GM21390 (cell line): Measurements from ENCODE around the gene MBL2.

Experiments used
- ATAC-seq: cut with Tn5 transposase; IDR thresholded peaks from one replicate; pipeline ENCODE4 v1.9.1; 2021; ENCODE audit not compliant: unreplicated experiment

MBL2 gene

GRCh38 chr10:52774182-52774581 is 1.6 kb upstream of the MBL2 start:
- ATAC-seq, result no peak

- no peak for ATAC-seq
Measured at GRCh38 chr10:52771534-52772445, 794 bp downstream of the MBL2 start.

GRCh38 chr10:52770904-52771303 is 1.7 kb downstream of the MBL2 start:
- no peak for ATAC-seq

GRCh38 chr10:52769966-52770365 is 2.6 kb downstream of the MBL2 start:
- ATAC-seq, result no peak

- ATAC-seq, result no peak
Measured at GRCh38 chr10:52768001-52768532, 4.5 kb downstream of the MBL2 start.

GRCh38 chr10:52762088-52762487 is 10.5 kb downstream of the MBL2 start:
- ATAC-seq, result no peak

- ATAC-seq, result no peak
Measured at GRCh38 chr10:52759154-52759553, 13.4 kb downstream of the MBL2 start.

GRCh38 chr10:52758406-52758805 is 14.2 kb downstream of the MBL2 start:
- ATAC-seq, result no peak

- ATAC-seq, result no peak
Measured at GRCh38 chr10:52757773-52758172, 14.8 kb downstream of the MBL2 start.

- ATAC-seq, result no peak
Measured at GRCh38 chr10:52756966-52757365, 15.6 kb downstream of the MBL2 start.

GRCh38 chr10:52756295-52756694 is 16.3 kb downstream of the MBL2 start:
- no peak for ATAC-seq

- no peak for ATAC-seq
Measured at GRCh38 chr10:52755297-52756062, 17.1 kb downstream of the MBL2 start.

- ATAC-seq, result no peak
Measured at GRCh38 chr10:52752801-52753445, 19.7 kb downstream of the MBL2 start.

GRCh38 chr10:52752261-52752660 is 20.3 kb downstream of the MBL2 start:
- no peak for ATAC-seq

GRCh38 chr10:52751337-52751736 is 21.2 kb downstream of the MBL2 start:
- no peak for ATAC-seq

GRCh38 chr10:52750629-52751028 is 22.0 kb downstream of the MBL2 start:
- ATAC-seq, result no peak

- no peak for ATAC-seq
Measured at GRCh38 chr10:52747694-52748093, 24.9 kb downstream of the MBL2 start.

- no peak for ATAC-seq
Measured at GRCh38 chr10:52746169-52746568, 26.4 kb downstream of the MBL2 start.

GRCh38 chr10:52744057-52744805 is 28.4 kb downstream of the MBL2 start:
- no peak for ATAC-seq

GRCh38 chr10:52742731-52743130 is 29.9 kb downstream of the MBL2 start:
- no peak for ATAC-seq

GRCh38 chr10:52741851-52742250 is 30.7 kb downstream of the MBL2 start:
- ATAC-seq, result no peak
